ENCODE data around the gene DHX29. TPM values are rescaled to one million over a fixed set of nuclear protein-coding genes. Genes with fewer than 3 reads are reported as not detected.
"Not testable (repeated sequence)": the region's sequence is repeated elsewhere in the genome, so short reads cannot be mapped to it uniquely, and the experiment has no call there.

The DHX29 gene
- total RNA-seq, 1 experiment from 2014 or later = 21.8 TPM

DNA sequence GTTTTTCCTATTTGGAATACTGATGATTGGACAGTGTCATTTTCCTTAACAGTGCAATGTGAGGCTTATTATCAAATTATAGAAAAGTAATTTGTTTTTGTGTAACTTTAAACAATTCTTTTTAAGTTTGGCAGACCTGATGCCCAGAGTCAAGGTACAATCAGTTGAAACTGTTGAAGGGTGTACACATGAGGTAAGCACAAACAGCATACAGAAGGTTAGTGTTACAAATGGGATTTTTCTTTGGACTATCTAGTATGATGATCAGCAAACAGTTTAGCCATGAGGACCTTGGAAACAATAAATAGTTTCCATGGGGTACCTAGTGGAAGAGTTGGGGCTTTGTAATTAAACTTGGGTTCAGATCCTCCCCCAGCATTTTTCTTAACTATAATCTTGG is 16.5 kb upstream of the DHX29 start:
- no peak for DNase-seq (ENCODE audit: unreplicated experiment)
- Mint-ChIP-seq H3K4me1 (ENCODE audit: insufficient read depth, unreplicated experiment) (no peaks in the 10 kb centered on the region), H3K4me3 (ENCODE audit: unreplicated experiment) (no peak overlapping the region), H3K36me3 (ENCODE audit: insufficient read depth, unreplicated experiment) (peaks cover 39% of the 10 kb centered on the region), H3K27me3 (ENCODE audit: insufficient read depth, unreplicated experiment) (no peaks in the 10 kb centered on the region), H3K27ac (ENCODE audit: low read depth, unreplicated experiment) (no peak overlapping the region), H3K9me3 (ENCODE audit: unreplicated experiment) (no peaks in the 10 kb centered on the region)
- POLR2A ChIA-PET = no interaction called here
- BruUV-seq (replicated peaks) = no TSS peak
- CTCF ChIA-PET = interaction anchor here (0.5 kb wide), 1 partner anchor 437 kb away, joined by 3 read pairs; no protein-coding TSS in a partner anchor
- intact Hi-C loops (cut with micrococcal nuclease) = no loop called here
- TF ChIP-seq, protein P1, sequence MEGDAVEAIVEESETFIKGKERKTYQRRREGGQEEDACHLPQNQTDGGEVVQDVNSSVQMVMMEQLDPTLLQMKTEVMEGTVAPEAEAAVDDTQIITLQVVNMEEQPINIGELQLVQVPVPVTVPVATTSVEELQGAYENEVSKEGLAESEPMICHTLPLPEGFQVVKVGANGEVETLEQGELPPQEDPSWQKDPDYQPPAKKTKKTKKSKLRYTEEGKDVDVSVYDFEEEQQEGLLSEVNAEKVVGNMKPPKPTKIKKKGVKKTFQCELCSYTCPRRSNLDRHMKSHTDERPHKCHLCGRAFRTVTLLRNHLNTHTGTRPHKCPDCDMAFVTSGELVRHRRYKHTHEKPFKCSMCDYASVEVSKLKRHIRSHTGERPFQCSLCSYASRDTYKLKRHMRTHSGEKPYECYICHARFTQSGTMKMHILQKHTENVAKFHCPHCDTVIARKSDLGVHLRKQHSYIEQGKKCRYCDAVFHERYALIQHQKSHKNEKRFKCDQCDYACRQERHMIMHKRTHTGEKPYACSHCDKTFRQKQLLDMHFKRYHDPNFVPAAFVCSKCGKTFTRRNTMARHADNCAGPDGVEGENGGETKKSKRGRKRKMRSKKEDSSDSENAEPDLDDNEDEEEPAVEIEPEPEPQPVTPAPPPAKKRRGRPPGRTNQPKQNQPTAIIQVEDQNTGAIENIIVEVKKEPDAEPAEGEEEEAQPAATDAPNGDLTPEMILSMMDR (IDR thresholded peaks at IDR 0.05; ENCODE audit: unreplicated experiment) = no peak

DNA sequence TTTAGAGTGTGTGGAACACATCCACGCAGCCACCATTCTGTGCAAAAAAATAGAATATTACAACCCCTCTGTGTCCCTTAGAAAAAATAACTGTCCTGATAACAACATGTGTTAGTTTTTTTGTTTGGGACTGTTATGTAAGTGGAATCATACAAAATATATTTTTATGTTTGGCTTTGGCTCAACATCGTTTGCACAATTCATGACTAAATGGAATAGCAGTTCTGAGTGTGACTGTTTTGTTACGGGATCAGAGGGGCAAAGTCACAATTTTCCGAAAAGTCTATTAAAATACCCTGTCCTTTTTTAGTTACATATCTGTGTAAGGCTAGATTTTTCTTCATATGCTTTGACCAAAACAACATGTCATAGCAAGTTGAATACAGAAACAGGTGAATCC is 13.1 kb upstream of the DHX29 start:
- TF ChIP-seq, protein P1 (IDR thresholded peaks at IDR 0.05; ENCODE audit: unreplicated experiment) = no peak
- Mint-ChIP-seq H3K36me3 (ENCODE audit: insufficient read depth, unreplicated experiment) (peaks cover 28% of the 10 kb centered on the region), H3K4me3 (ENCODE audit: unreplicated experiment) (no peak overlapping the region), H3K27ac (ENCODE audit: low read depth, unreplicated experiment) (no peak overlapping the region), H3K27me3 (ENCODE audit: insufficient read depth, unreplicated experiment) (no peaks in the 10 kb centered on the region), H3K9me3 (ENCODE audit: unreplicated experiment) (no peaks in the 10 kb centered on the region), H3K4me1 (ENCODE audit: insufficient read depth, unreplicated experiment) (no peaks in the 10 kb centered on the region)
- CTCF ChIA-PET = no interaction called here
- intact Hi-C loops (cut with micrococcal nuclease) = no loop called here
- POLR2A ChIA-PET = interaction anchor here (0.5 to 1.2 kb wide), 2 partner anchors 10 to 13 kb away, joined by 4 to 10 read pairs; partner anchors contain the start of genes DHX29 and MTREX
- peak; percentile 60 for DNase-seq (ENCODE audit: unreplicated experiment)
- BruUV-seq (replicated peaks) = no TSS peak

DNA sequence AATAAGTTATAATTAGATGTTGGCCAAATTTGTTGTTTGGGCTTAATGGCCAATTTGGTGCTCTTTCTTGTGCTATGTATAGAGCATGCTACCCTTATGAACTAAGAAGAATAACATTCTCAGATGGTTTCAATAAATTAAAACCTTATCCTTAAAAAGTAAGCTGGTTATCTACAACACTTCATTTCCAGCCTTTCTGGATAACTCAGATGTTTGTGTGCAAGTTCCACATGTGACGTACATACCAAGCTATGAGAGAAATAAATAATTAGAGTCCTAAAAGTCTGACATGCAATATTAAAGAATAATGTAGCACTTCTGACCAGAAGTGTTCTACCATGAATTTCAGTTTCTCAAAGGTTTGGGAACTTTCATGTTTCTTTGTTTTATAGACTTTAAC is 12.0 kb upstream of the DHX29 start:
- Mint-ChIP-seq H3K4me1 (ENCODE audit: insufficient read depth, unreplicated experiment) (peaks cover 3% of the 10 kb centered on the region), H3K36me3 (ENCODE audit: insufficient read depth, unreplicated experiment) (peaks cover 17% of the 10 kb centered on the region), H3K4me3 (ENCODE audit: unreplicated experiment) (no peak overlapping the region), H3K27me3 (ENCODE audit: insufficient read depth, unreplicated experiment) (no peaks in the 10 kb centered on the region), H3K9me3 (ENCODE audit: unreplicated experiment) (no peaks in the 10 kb centered on the region), H3K27ac (ENCODE audit: low read depth, unreplicated experiment) (no peak overlapping the region)
- POLR2A ChIA-PET = interaction anchor here (0.6 to 1.2 kb wide), 3 partner anchors 8 to 674 kb away, joined by 4 to 10 read pairs (median 4); partner anchors contain the start of genes DHX29 and MTREX
- no peak for DNase-seq (ENCODE audit: unreplicated experiment)
- TF ChIP-seq, protein P1 (IDR thresholded peaks at IDR 0.05; ENCODE audit: unreplicated experiment) = no peak
- intact Hi-C loops (cut with micrococcal nuclease) = no loop called here
- CTCF ChIA-PET = interaction anchor here (0.7 kb wide), 2 partner anchors 177 to 375 kb away, joined by 3 to 4 read pairs; no protein-coding TSS in a partner anchor
- no TSS peak for BruUV-seq (replicated peaks)

DNA sequence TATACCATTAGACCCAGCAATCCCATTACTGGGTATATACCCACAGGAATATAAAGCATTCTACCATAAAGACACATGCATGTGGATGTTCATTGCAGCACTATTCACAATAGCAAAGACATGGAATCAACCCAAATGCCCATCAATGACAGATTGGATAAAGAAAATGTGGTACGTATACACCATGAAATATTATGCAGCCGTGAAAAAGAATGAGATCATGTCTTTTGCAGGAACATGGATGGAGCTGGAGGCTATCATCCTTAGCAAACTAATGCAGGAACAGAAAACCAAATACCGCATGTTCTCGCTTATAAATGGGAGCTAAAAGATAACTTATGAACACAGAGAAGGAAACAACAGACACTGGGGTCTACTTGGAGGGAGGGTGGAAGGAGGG is 10.7 kb upstream of the DHX29 start:
- BruUV-seq (replicated peaks); DNase-seq (ENCODE audit: unreplicated experiment); H3K27ac Mint-ChIP-seq (ENCODE audit: low read depth, unreplicated experiment); H3K4me3 Mint-ChIP-seq (ENCODE audit: unreplicated experiment); H3K27me3 Mint-ChIP-seq (ENCODE audit: insufficient read depth, unreplicated experiment); POLR2A ChIA-PET; intact Hi-C loops (cut with micrococcal nuclease); H3K9me3 Mint-ChIP-seq (ENCODE audit: unreplicated experiment): not testable (repeated sequence)
- Mint-ChIP-seq H3K36me3 (ENCODE audit: insufficient read depth, unreplicated experiment) (peaks cover 17% of the 10 kb centered on the region), H3K4me1 (ENCODE audit: insufficient read depth, unreplicated experiment) (peaks cover 15% of the 10 kb centered on the region)
- CTCF ChIA-PET = interaction anchor here (0.7 to 0.9 kb wide), 3 partner anchors 51 to 159 kb away, joined by 3 to 4 read pairs (median 4); no protein-coding TSS in a partner anchor
